ENCODE measurements around the gene EYS.

Gene EYS

GRCh38 chr6:64912966-64913365 is 794.1 kb downstream of the EYS start:
- no peak overlapping the region for H3K9ac ChIP-seq (ENCODE audit: low read length)
- no peaks in the 10 kb centered on the region for H3K4me1 ChIP-seq (ENCODE audit: control insufficient read depth, insufficient read depth, low read length)
- H3K36me3 ChIP-seq (ENCODE audit: control insufficient read depth, insufficient read depth, low read length) = no peaks in the 10 kb centered on the region
- H3K27ac ChIP-seq (ENCODE audit: low read depth, low read length) = no peak overlapping the region
- no peaks in the 10 kb centered on the region for H3K27me3 ChIP-seq (ENCODE audit: control insufficient read depth, insufficient read depth, low read length)
- H3K4me3 ChIP-seq (ENCODE audit: low read depth, low read length) = no peak overlapping the region
- no peaks in the 10 kb centered on the region for H3K9me3 ChIP-seq (ENCODE audit: control insufficient read depth, insufficient read depth, low read depth, low read length)

DNA sequence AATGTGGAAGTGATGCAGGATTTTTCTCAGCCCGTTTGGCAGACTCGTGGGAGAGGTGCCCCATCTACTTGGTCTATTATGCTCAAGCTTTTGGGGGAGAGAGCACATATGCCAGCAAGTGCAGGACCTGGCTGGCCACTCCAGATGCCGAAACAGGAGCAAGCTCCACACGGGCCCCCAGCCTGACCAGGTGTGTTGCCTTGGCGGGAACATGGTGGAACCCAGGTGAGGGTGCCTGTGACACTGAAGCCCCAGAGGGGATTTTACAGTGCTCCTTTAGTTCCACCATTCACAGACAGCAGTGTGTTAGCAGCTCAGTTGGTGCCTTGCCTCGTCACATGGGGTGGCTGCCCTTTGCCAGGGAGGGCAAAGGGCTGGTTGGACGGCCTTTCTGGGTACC is 798.9 kb downstream of the EYS start:
- Histone ChIP-seq H3K9me3 (ENCODE audit: control insufficient read depth, insufficient read depth, low read depth, low read length) (no peaks in the 10 kb centered on the region), H3K4me3 (ENCODE audit: low read depth, low read length) (no peak overlapping the region), H3K27ac (ENCODE audit: low read depth, low read length) (no peak overlapping the region)

GRCh38 chr6:64904616-64905015 is 802.4 kb downstream of the EYS start:
- H3K4me1 ChIP-seq (ENCODE audit: control insufficient read depth, insufficient read depth, low read length) = no peaks in the 10 kb centered on the region
- no peaks in the 10 kb centered on the region for H3K36me3 ChIP-seq (ENCODE audit: control insufficient read depth, insufficient read depth, low read length)
- H3K9me3 ChIP-seq (ENCODE audit: control insufficient read depth, insufficient read depth, low read depth, low read length) = no peaks in the 10 kb centered on the region
- H3K4me3 ChIP-seq (ENCODE audit: low read depth, low read length) = no peak overlapping the region
- no peaks in the 10 kb centered on the region for H3K27me3 ChIP-seq (ENCODE audit: control insufficient read depth, insufficient read depth, low read length)
- H3K9ac ChIP-seq (ENCODE audit: low read length) = no peak overlapping the region
- H3K27ac ChIP-seq (ENCODE audit: low read depth, low read length) = no peak overlapping the region

More for the DNA sequence above, 798.9 kb downstream of the EYS start:
- H3K27me3 ChIP-seq (ENCODE audit: control insufficient read depth, insufficient read depth, low read length) = no peaks in the 10 kb centered on the region
- no peak overlapping the region for H3K9ac ChIP-seq (ENCODE audit: low read length)
- no peaks in the 10 kb centered on the region for H3K4me1 ChIP-seq (ENCODE audit: control insufficient read depth, insufficient read depth, low read length)
- no peaks in the 10 kb centered on the region for H3K36me3 ChIP-seq (ENCODE audit: control insufficient read depth, insufficient read depth, low read length)

- Histone ChIP-seq H3K9ac (ENCODE audit: low read length) (no peak overlapping the region), H3K9me3 (ENCODE audit: control insufficient read depth, insufficient read depth, low read depth, low read length) (no peaks in the 10 kb centered on the region), H3K4me3 (ENCODE audit: low read depth, low read length) (no peak overlapping the region), H3K4me1 (ENCODE audit: control insufficient read depth, insufficient read depth, low read length) (no peaks in the 10 kb centered on the region), H3K27me3 (ENCODE audit: control insufficient read depth, insufficient read depth, low read length) (no peaks in the 10 kb centered on the region), H3K27ac (ENCODE audit: low read depth, low read length) (no peak overlapping the region), H3K36me3 (ENCODE audit: control insufficient read depth, insufficient read depth, low read length) (no peaks in the 10 kb centered on the region)
These were observed 804.4 kb downstream of the EYS start for GRCh38 chr6:64902596-64902995.

GRCh38 chr6:64896939-64897338 is 810.1 kb downstream of the EYS start:
- Histone ChIP-seq H3K4me3 (ENCODE audit: low read depth, low read length) (no peak overlapping the region), H3K36me3 (ENCODE audit: control insufficient read depth, insufficient read depth, low read length) (no peaks in the 10 kb centered on the region), H3K27me3 (ENCODE audit: control insufficient read depth, insufficient read depth, low read length) (no peaks in the 10 kb centered on the region), H3K9me3 (ENCODE audit: control insufficient read depth, insufficient read depth, low read depth, low read length) (no peaks in the 10 kb centered on the region), H3K9ac (ENCODE audit: low read length) (no peak overlapping the region), H3K27ac (ENCODE audit: low read depth, low read length) (no peak overlapping the region), H3K4me1 (ENCODE audit: control insufficient read depth, insufficient read depth, low read length) (peaks cover 7% of the 10 kb centered on the region; the same call in 1 of the 2 replicates)

DNA sequence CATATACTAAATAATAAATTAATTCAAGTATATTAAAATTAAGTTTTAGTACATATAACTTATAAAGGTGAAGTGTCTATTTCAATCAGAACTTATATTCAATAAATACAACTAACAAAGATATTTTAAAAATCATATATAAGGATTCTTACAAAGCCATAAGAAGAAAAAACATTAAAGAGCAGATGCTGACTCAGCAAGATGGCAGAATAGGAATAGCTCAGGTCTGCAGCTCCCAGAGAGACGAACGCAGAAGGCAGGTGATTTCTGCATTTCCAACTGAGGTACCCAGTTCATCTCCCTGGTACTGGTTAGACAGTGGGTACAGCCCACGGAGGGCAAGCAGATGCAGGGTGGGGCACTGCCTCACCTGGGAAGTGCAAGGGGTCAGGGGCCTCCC is 811.1 kb downstream of the EYS start:
- Histone ChIP-seq H3K36me3 (ENCODE audit: control insufficient read depth, insufficient read depth, low read length) (no peaks in the 10 kb centered on the region), H3K4me1 (ENCODE audit: control insufficient read depth, insufficient read depth, low read length) (peaks cover 14% of the 10 kb centered on the region; the same call in 1 of the 2 replicates), H3K9ac (ENCODE audit: low read length) (no peak overlapping the region), H3K27ac (ENCODE audit: low read depth, low read length) (no peak overlapping the region), H3K9me3 (ENCODE audit: control insufficient read depth, insufficient read depth, low read depth, low read length) (no peaks in the 10 kb centered on the region), H3K27me3 (ENCODE audit: control insufficient read depth, insufficient read depth, low read length) (no peaks in the 10 kb centered on the region), H3K4me3 (ENCODE audit: low read depth, low read length) (no peak overlapping the region)

- no peak overlapping the region for H3K4me3 ChIP-seq (ENCODE audit: low read depth, low read length)
- H3K9ac ChIP-seq (ENCODE audit: low read length) = no peak overlapping the region
These were observed 816.4 kb downstream of the EYS start for GRCh38 chr6:64890609-64891008.

DNA sequence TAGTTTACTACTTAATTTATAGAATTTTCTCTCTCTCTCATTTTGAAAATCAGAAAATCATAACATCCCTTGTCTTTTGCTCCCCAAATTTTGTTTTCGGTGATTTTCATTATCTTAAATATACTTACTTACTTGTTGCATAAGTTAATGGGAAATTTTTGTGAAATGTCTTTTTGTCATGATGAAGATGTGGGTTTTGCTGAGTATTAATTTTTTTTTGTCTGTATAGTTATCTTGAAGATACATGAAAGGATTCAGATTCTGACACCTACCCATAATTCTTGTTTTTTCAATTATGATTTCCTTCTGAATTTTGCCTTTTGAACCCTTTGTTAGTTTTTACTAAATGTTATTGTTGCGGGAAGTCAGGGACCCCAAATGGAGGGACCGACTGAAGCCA is 817.9 kb downstream of the EYS start:
- Histone ChIP-seq H3K4me1 (ENCODE audit: control insufficient read depth, insufficient read depth, low read length) (peaks cover 19% of the 10 kb centered on the region), H3K36me3 (ENCODE audit: control insufficient read depth, insufficient read depth, low read length) (no peaks in the 10 kb centered on the region), H3K4me3 (ENCODE audit: low read depth, low read length) (no peak overlapping the region), H3K27me3 (ENCODE audit: control insufficient read depth, insufficient read depth, low read length) (no peaks in the 10 kb centered on the region), H3K27ac (ENCODE audit: low read depth, low read length) (no peak overlapping the region), H3K9me3 (ENCODE audit: control insufficient read depth, insufficient read depth, low read depth, low read length) (no peaks in the 10 kb centered on the region), H3K9ac (ENCODE audit: low read length) (no peak overlapping the region)

More at GRCh38 chr6:64890609-64891008, 816.4 kb downstream of the EYS start:
- H3K27me3 ChIP-seq (ENCODE audit: control insufficient read depth, insufficient read depth, low read length) = no peaks in the 10 kb centered on the region
- H3K4me1 ChIP-seq (ENCODE audit: control insufficient read depth, insufficient read depth, low read length) = peaks cover 19% of the 10 kb centered on the region
- peak overlapping the region; percentile 64; the same call in 1 of the 2 replicates for H3K27ac ChIP-seq (ENCODE audit: low read depth, low read length)
- H3K9me3 ChIP-seq (ENCODE audit: control insufficient read depth, insufficient read depth, low read depth, low read length) = no peaks in the 10 kb centered on the region
- H3K36me3 ChIP-seq (ENCODE audit: control insufficient read depth, insufficient read depth, low read length) = no peaks in the 10 kb centered on the region

DNA sequence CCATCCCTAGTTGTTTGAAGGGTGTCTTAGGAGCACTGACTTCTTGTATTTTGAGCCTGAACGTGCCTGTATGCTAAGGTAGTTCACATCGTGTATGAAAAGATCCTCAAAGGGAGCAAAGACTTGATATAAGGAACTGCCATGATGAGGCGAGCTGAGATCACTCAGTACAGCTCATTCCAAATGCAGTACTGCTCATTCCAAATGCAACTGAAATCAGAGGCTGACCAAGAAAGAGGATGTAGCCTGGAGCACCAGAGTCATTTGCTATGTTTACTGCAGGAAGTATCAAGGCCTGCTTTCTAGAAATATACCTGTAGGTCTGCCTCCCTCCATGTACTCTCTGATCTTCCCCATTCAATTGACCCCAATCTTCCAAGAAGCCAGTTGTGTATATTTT is 832.2 kb downstream of the EYS start:
- H3K4me1 ChIP-seq (ENCODE audit: control insufficient read depth, insufficient read depth, low read length) = no peaks in the 10 kb centered on the region

DNA sequence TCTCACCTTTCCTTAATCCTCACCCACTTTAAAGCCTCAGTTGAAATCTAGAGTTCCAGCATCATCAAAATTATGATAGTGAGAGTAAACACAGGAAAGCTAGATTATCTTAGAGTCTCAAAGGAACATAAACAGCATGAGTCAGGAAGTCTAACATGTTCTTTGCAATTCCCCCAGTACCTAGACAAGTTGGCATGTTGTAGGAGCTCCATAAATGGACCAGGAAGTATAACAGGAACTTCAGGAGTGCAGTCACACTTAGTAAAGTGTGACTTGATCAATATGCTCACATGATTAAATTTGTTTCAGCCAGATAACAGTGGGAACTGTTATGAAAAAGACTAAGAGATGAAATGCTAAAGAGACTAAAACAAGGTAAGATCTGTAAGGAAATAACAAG is 834.4 kb downstream of the EYS start:
- H3K9me3 ChIP-seq (ENCODE audit: control insufficient read depth, insufficient read depth, low read depth, low read length) = no peaks in the 10 kb centered on the region
- H3K27me3 ChIP-seq (ENCODE audit: control insufficient read depth, insufficient read depth, low read length) = no peaks in the 10 kb centered on the region
- H3K4me3 ChIP-seq (ENCODE audit: low read depth, low read length) = no peak overlapping the region
- H3K9ac ChIP-seq (ENCODE audit: low read length) = no peak overlapping the region
- no peak overlapping the region for H3K27ac ChIP-seq (ENCODE audit: low read depth, low read length)
- no peaks in the 10 kb centered on the region for H3K36me3 ChIP-seq (ENCODE audit: control insufficient read depth, insufficient read depth, low read length)
- H3K4me1 ChIP-seq (ENCODE audit: control insufficient read depth, insufficient read depth, low read length) = no peaks in the 10 kb centered on the region

More for the DNA sequence above, 832.2 kb downstream of the EYS start:
- no peak overlapping the region for H3K4me3 ChIP-seq (ENCODE audit: low read depth, low read length)
- H3K9me3 ChIP-seq (ENCODE audit: control insufficient read depth, insufficient read depth, low read depth, low read length) = no peaks in the 10 kb centered on the region
- H3K27me3 ChIP-seq (ENCODE audit: control insufficient read depth, insufficient read depth, low read length) = no peaks in the 10 kb centered on the region
- H3K36me3 ChIP-seq (ENCODE audit: control insufficient read depth, insufficient read depth, low read length) = no peaks in the 10 kb centered on the region
- H3K9ac ChIP-seq (ENCODE audit: low read length) = no peak overlapping the region
- H3K27ac ChIP-seq (ENCODE audit: low read depth, low read length) = no peak overlapping the region

- Histone ChIP-seq H3K4me3 (ENCODE audit: low read depth, low read length) (no peak overlapping the region), H3K4me1 (ENCODE audit: control insufficient read depth, insufficient read depth, low read length) (no peaks in the 10 kb centered on the region), H3K9me3 (ENCODE audit: control insufficient read depth, insufficient read depth, low read depth, low read length) (peaks cover 8% of the 10 kb centered on the region), H3K27me3 (ENCODE audit: control insufficient read depth, insufficient read depth, low read length) (no peaks in the 10 kb centered on the region), H3K27ac (ENCODE audit: low read depth, low read length) (no peak overlapping the region), H3K36me3 (ENCODE audit: control insufficient read depth, insufficient read depth, low read length) (no peaks in the 10 kb centered on the region), H3K9ac (ENCODE audit: low read length) (no peak overlapping the region)
These were observed 845.9 kb downstream of the EYS start for GRCh38 chr6:64861039-64861651.
